AG20443 (cell line): ENCODE results near the gene KIF1B.
"Not testable (repeated sequence)": the region's sequence is repeated elsewhere in the genome, so short reads cannot be mapped to it uniquely, and the experiment has no call there.

ENCODE experiments used
- DNase-seq: peaks from one replicate; pipeline ENCODE4 v3.0.0; 2012; ENCODE audit warnings: low spot score, mixed read lengths

The KIF1B gene

GRCh38 chr1:10237157-10237539, 26.8 kb downstream of the KIF1B start:
- DNase-seq: no peak

DNA sequence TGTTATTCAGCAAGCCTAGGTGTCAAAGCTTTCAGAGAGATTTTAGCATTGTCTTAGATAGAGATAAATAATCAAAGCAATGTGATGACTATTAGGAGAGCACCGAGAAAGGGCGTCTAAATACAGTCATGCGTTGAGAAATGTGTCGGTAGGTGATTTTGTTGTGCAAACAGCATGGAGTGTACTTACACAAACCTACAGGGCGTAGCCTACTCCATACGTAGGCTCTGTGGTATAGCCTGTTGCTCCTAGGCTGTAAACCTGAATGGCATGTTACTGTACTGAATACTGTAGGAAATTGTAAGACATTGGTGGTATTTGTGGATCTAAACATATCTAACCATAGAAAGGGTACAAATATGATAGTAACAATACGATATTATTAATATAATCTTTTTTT, 31.8 kb downstream of the KIF1B start:
- DNase-seq: no peak

DNA sequence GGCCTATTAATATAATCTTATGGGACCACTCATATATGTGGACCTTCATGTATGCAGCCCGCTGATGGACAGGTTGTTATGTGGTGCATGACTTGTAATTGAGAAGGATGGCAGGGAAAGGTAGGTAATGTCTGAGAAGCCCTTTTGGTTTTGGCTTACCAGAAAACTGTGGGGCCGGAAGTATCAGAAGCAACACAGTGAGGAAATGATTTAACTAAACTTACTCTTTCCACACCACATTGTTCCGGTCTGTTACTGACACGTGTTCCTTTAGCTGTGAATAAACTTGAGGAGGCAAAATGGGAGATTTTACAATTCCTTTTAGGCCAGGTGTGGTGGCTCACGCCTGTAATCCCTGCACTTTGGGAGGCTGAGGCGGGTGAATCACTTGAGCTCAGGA, 32.4 kb downstream of the KIF1B start:
- DNase-seq: no peak

- no peak for DNase-seq
Observed at GRCh38 chr1:10245674-10246073, 35.3 kb downstream of the KIF1B start.

- no peak for DNase-seq
Observed at GRCh38 chr1:10249808-10250457, 39.6 kb downstream of the KIF1B start.

DNA sequence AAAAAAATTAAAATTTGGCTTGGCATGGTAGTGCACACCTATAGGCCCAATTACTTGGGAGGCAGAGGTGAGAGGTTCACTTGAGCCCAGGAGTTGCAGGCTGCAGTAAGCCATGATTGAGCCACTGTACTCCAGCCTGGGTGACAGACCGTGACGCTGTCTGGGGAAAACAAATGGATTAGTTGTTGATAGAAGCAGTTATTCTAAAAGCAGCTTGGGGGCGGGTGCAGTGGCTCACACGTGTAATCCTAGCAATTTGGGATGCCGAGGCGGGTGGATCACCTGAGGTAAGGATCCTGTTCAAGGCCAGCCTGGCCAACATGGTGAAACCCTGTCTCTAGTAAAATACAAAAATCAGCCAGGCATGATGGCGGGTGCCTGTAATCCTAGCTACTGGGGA, 40.3 kb downstream of the KIF1B start:
- DNase-seq: no peak

GRCh38 chr1:10251325-10252108, 41.1 kb downstream of the KIF1B start:
- not testable (repeated sequence) for DNase-seq

GRCh38 chr1:10252508-10252907, 42.1 kb downstream of the KIF1B start:
- no peak for DNase-seq

DNA sequence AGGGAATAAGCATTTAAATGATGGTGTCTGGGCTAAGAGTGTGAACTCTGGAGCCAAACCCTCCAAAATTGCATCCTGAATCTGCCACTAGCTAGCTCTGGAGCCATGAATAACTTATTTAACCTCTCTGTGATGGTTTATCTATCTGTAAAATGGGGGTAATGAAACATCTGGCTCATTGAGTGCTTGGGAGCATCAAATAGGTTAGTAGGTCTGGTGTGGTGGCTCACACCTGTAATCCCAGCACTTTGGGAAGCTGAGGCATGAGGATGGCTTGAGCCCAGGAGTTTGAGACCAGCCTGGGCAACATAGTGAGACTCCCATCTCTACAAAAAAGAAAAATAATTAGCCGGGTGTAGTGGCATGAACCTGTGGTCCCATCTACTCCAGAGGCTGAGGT, 42.8 kb downstream of the KIF1B start:
- no peak for DNase-seq

- DNase-seq: peak; percentile 87
Observed at GRCh38 chr1:10253755-10254154, 43.4 kb downstream of the KIF1B start.

DNA sequence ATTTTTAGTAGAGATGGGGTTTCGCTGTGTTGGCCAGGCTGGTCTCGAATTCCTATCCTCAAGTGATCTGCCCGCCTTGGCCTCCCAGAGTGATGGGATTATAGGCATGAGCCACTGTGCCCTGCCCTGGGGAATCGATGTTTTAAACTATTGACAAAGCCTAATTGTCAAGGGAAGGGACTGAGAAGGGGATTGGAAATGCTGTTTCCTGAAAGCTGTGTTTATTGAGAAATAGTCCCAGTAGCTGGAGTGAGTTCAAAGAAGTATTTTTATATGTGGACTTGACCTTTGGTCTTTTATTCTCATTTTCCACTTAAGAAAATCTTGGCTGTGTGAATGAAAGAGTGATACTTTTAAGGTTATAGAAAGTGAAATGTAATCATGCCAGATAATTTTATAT, 47.5 kb downstream of the KIF1B start:
- DNase-seq: no peak

DNA sequence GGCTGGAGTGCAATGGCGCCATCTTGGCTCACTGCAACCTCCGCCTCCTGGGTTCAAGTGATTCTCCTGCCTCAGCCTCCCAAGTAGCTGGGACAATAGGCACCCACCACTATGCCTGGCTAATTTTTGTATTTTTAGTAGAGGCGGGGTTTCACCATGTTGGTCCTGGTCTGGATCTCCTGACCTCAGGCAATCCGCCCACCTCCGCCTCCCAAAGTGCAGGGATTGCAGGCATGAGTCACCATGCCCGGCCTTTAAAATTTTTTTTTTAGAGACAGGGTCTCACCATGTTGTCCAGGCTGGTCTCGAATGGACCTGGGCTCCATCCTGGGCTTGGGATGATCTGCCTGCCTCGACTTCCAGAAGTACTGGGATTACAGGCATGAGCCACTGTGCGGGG, 49.2 kb downstream of the KIF1B start:
- DNase-seq: not testable (repeated sequence)

DNA sequence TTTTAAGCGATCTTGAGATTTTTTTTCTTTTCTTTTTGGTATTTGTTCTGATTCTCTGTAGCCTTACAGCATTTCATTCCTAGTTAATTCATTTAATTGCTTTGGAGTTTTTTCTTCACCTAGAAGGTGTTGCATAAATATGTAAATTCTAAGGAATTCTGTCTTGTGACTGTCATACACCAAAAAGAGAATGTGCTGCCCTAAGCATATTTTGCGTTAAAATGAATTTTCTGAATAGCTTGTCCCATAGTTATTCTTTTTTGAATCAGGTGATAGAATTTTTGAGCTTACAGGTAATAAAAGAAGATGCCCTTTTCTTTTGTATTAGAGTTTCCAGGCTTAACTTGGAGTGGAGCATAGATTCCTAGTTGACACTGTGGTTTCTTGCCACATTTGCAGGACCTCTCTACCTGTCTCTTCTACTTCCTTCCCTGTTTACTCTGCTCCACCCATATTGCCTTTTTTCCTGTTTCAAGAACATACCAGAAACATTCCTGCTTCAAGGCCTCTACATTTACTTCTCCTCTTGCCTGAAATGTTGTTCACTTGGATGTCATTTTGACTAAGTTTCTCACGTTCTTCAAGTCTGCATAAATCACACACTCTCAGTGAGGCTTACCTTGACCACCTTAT, 53.2 kb downstream of the KIF1B start:
- DNase-seq: no peak

DNA sequence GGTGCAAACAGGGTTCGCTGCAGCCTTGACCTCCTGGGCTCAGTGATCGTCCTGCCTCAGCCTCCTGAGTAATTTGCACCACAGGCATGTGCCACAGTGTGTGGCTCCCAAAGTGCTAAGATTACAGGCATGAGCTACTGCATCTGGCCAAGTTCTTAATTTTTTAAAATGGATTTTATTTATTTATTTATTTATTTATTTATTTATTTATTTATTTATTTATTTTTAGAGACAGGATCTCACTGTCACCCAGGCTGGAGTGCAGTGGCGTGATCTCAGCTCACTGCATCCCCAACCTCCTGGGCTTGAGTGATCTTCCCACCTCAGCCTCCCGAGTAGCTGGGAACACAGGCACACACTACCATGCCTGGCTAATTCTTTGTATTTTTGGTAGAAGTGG, 54.7 kb downstream of the KIF1B start:
- DNase-seq: no peak

DNA sequence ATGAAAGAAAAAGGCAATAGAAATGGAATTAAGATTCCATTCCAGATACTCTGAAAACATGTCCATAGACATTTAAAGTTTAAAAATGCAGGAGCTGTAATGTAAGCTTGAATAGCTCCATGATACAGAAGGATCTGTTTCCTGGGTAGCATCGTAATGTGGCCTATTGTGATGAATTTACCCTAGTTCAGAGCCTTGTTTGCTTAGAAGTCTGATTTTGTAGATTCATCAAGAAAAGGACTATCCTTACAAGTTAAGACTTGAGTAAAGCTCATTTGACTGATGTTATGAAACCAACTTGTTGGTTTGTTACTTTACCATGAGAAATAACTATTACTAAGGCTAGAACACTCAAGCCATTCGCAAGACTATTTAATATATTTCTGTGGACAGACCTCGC, 55.5 kb downstream of the KIF1B start:
- no peak for DNase-seq

DNA sequence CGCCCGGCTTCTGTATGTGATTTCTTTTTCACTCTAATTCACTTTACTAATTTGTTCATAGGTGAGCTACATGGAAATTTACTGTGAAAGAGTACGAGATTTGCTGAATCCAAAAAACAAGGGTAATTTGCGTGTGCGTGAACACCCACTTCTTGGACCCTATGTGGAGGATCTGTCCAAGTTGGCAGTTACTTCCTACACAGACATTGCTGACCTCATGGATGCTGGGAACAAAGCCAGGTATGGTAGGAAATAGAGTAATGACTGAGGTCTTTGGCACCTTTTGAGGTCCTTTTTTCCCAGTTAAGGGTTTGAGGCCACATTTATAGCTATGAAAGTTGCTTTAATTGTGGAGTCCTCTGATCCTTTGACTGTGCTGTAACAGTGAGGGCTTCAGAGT, 56.9 kb downstream of the KIF1B start:
- DNase-seq: no peak

DNA sequence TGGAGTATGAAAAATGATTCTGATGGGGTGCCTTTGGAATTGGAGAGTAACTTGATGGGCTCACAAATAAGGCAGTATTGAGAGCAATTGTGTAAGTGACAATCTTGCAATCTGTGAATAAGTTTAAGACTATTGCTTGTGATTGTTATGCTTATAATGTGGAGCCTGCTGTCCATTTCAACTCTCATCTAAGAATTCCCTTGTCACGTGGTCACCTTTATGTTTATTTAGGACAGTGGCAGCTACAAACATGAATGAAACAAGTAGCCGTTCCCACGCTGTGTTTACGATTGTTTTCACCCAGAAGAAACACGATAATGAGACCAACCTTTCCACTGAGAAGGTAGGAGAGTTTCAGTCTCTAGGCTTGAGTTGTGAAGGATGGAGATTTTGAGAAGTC, 57.6 kb downstream of the KIF1B start:
- no peak for DNase-seq

DNA sequence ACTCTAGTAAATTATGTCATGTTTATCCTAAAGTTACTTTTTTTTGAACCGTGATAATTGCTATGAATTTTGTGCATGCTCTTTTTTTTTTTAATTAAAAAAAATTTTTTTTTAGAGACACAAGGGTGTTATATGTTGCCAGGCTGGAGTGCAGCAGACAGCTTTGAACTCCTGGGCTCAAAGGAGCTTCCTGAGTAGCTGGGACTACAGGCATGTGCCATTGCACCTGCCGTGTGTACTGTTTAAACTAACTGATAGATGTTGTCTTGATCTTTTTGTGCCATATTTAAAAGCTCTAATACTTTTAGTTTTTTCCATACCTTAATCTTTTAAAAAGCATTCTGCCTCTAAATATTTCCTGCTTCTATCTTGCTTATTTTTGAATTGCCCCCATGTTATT, 60.7 kb downstream of the KIF1B start:
- no peak for DNase-seq

DNA sequence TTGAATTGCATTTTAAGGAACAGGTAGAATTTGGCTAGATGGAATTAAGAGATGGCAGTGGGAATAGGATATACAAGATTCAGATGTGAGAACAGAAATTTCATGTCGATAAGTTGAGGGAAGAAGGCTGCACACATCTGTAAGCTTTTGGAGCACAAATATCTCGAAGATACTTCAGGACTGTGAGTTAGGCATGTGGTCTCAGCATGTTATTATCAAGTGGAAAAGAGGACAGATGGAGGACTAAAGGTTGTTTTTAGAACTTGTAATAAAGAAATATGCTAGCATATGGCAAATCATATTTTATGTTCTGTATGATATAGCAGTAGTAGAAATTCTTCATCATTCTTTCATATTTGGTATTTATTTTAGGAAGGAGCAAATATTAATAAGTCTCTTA, 61.5 kb downstream of the KIF1B start:
- no peak for DNase-seq

DNA sequence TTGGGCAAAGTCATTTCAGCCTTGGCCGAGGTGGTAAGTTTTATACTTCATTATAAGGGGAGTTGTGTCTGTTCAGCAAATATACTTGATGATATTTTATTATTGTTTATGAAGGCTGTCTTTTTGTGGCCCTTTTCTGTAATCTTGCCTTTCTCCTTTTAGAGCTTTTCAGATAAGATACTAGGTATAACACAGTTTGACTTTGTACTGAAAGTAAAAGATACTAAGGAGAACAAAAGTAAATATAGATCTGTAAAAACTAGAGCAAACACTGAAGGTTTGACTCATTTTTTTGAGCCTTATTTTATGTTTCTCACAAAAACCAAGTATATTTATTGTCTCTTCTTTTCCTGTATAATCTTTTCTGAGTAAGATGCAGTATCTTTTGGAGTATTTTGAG, 61.9 kb downstream of the KIF1B start:
- no peak for DNase-seq

DNA sequence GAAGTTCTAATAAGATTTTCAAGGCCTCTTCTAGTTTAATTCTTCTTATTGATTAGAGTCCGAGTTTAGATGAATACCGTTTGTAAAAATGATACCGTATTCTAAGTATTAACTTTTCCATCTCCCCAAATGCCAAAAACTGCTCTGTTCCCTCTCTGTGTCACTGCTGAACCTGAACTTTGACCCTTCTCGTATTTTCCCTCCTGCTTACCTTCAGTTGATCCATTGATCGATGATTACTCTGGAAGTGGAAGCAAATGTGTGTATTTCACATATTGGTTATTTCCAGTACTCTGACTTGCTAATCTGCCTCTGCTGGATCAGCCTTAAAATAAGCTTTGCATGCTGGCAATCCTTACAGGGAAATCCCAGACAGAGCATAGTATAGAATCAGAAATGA, 68.5 kb downstream of the KIF1B start:
- DNase-seq: no peak

DNA sequence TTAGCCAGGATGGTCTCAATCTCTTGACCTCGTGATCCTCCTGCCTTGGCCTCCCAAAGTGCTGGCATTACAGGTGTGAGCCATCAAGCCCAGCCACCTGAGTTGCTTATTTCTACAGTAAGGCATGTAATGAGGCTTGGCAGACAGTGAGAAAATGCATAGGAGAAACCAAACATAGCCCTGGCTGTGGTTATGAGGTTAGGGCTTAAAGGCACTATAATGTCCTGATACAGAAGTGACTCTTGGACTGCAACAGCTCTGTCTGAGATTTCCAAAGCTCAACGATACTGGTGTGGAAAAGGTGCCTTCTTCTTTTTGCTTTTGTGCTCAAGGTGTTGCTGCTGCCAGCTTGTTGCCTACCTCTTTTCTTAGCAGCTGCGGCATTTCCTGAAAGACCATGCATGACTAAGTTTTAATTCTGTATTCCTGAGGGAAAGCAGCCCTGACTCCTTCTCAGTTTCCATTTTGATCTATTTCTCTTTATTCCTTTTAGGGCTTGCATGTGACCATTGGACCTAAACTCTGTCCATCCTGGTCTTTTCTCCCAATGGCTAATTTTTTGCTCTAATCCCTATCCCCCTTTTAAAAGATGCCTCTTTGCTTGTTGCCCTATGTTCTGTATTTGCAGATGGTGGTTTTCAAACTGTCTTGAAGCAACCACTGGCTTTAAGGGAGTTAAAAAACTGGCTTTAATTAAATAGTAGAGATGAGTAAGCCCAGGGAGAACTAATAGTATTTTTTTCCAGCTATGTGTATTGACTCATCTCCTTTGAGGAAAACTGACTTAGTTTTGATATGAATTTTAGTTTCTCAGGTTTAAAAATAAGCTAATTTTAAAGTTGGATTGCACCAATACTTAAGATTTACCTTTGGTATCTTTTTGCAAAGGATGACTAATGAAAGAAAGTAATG, 70.3 kb downstream of the KIF1B start:
- DNase-seq: peak; percentile 59
